Chondrocyte (in vitro differentiated cells): ENCODE measurements around the gene MAPK8IP1. TPM values are rescaled to one million over a fixed set of nuclear protein-coding genes. Genes with fewer than 3 reads are reported as not detected.

Experiments
- DNase-seq: peaks from one replicate; pipeline ENCODE4 v3.0.0; 2021; ENCODE audit warnings: mixed read lengths, low spot score
- H3K27ac Mint-ChIP-seq: one replicate; pipeline ENCODE4 v1.8.0; 2021; ENCODE audit warnings: mild to moderate bottlenecking, moderate library complexity, mixed read lengths; ENCODE audit not compliant: unreplicated experiment
- H3K27me3 Mint-ChIP-seq: 2 replicates; pipeline ENCODE4 v1.8.0; 2021; ENCODE audit warnings: low read depth, mixed read lengths
- H3K36me3 Mint-ChIP-seq: 2 replicates; pipeline ENCODE4 v1.8.0; 2021; ENCODE audit warnings: low read depth, mixed read lengths
- H3K4me1 Mint-ChIP-seq: 2 replicates; pipeline ENCODE4 v1.8.0; 2021; ENCODE audit warnings: low read depth, mild to moderate bottlenecking, mixed read lengths
- H3K4me3 Mint-ChIP-seq: one replicate; pipeline ENCODE4 v1.8.0; 2021; ENCODE audit warnings: mild to moderate bottlenecking, moderate library complexity, mixed read lengths; ENCODE audit not compliant: unreplicated experiment
- H3K9me3 Mint-ChIP-seq: 2 replicates; pipeline ENCODE4 v1.8.0; 2021; ENCODE audit warnings: low read depth, mixed read lengths
- CTCF ChIP-seq: fragments of 200-600 bp; sonication (generic); IDR thresholded peaks from 2 replicates; pipeline ENCODE4 v1.5.0; 2021; ENCODE audit warnings: antibody characterized with exemption, mild to moderate bottlenecking, moderate library complexity
- total RNA-seq: library from RNA; stranded (reverse); gene quantifications from 3 replicates; pipeline ENCODE4 v1.2.1, GENCODE V29; 2021

The MAPK8IP1 gene
- total RNA-seq, 1 donor from 2014 or later = 9.6 TPM

- H3K27ac Mint-ChIP-seq = no peak overlapping the region
- H3K4me3 Mint-ChIP-seq = no peak overlapping the region
- no peak for DNase-seq
- no peak for TF ChIP-seq CTCF
- no peaks in the 10 kb centered on the region for H3K27me3 Mint-ChIP-seq
- peaks cover 27% of the 10 kb centered on the region for H3K4me1 Mint-ChIP-seq
- H3K9me3 Mint-ChIP-seq = no peaks in the 10 kb centered on the region
- H3K36me3 Mint-ChIP-seq = no peaks in the 10 kb centered on the region
Observed at GRCh38 chr11:45851228-45851627, 34.2 kb upstream of the MAPK8IP1 start.

GRCh38 chr11:45852018-45852711, 33.3 kb upstream of the MAPK8IP1 start:
- H3K36me3 Mint-ChIP-seq = peaks cover 4% of the 10 kb centered on the region
- no peak overlapping the region for H3K27ac Mint-ChIP-seq
- no peaks in the 10 kb centered on the region for H3K27me3 Mint-ChIP-seq
- DNase-seq = no peak
- H3K4me3 Mint-ChIP-seq = no peak overlapping the region
- peaks cover 24% of the 10 kb centered on the region for H3K4me1 Mint-ChIP-seq
- TF ChIP-seq CTCF = no peak
- H3K9me3 Mint-ChIP-seq = no peaks in the 10 kb centered on the region

- Mint-ChIP-seq H3K9me3 (no peaks in the 10 kb centered on the region), H3K27ac (no peak overlapping the region), H3K27me3 (no peaks in the 10 kb centered on the region), H3K36me3 (peaks cover 7% of the 10 kb centered on the region), H3K4me3 (no peak overlapping the region), H3K4me1 (peaks cover 30% of the 10 kb centered on the region)
- TF ChIP-seq CTCF = no peak
- DNase-seq = no peak
Observed at GRCh38 chr11:45852712-45853101, 32.7 kb upstream of the MAPK8IP1 start.

- no peaks in the 10 kb centered on the region for H3K27me3 Mint-ChIP-seq
- no peak for TF ChIP-seq CTCF
- H3K4me3 Mint-ChIP-seq = no peak overlapping the region
- H3K9me3 Mint-ChIP-seq = no peaks in the 10 kb centered on the region
- peaks cover 7% of the 10 kb centered on the region for H3K36me3 Mint-ChIP-seq
- H3K4me1 Mint-ChIP-seq = peaks cover 31% of the 10 kb centered on the region
- DNase-seq = no peak
- no peak overlapping the region for H3K27ac Mint-ChIP-seq
Observed at GRCh38 chr11:45853332-45854219, 31.9 kb upstream of the MAPK8IP1 start.

GRCh38 chr11:45855308-45855707, 30.1 kb upstream of the MAPK8IP1 start:
- H3K27me3 Mint-ChIP-seq = no peaks in the 10 kb centered on the region
- peaks cover 7% of the 10 kb centered on the region for H3K36me3 Mint-ChIP-seq
- H3K4me1 Mint-ChIP-seq = peaks cover 38% of the 10 kb centered on the region
- no peak overlapping the region for H3K4me3 Mint-ChIP-seq
- no peak for TF ChIP-seq CTCF
- H3K9me3 Mint-ChIP-seq = no peaks in the 10 kb centered on the region
- H3K27ac Mint-ChIP-seq = no peak overlapping the region
- DNase-seq = no peak
